Measurements from ENCODE around the gene SPTBN5.

Gene SPTBN5

DNA sequence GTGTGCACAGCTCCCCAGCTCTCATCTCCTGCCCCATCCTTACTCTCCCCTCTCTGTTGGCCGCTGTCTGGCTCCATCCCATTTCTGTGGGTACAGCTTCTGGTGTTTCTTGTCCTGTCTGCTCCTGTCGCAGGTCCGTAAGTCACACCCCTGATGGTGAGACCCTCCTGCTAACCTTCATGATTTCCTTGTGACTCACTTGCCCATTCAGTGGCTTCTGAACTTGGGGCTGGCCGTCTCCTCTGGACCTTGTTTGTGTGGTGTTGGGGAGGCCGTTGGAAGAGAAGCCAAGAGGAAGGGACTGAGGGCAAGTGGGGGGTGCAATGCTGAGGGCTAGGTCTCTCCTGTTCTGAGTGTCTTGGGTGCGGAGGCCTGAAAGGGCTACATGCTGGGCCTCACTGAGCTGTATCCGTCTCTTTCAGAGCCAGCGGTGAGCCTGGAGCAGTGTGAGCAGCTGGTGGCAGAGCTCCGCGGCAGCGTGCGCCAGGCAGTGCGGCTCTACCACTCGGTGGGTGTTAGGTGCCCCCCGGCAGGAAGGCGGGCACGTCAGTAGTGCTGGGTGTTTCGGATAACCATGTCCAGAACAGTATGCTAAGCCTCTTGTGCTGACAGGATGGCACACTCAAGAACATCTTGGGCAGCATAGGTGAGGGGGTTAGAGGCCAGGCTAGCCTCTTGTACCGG, 69.6 kb downstream of the SPTBN5 start:
- no peak overlapping the region for H3K4me3 ChIP-seq (ENCODE audit: low read depth in 1 of 5, low read length in 5 of 5)

DNA sequence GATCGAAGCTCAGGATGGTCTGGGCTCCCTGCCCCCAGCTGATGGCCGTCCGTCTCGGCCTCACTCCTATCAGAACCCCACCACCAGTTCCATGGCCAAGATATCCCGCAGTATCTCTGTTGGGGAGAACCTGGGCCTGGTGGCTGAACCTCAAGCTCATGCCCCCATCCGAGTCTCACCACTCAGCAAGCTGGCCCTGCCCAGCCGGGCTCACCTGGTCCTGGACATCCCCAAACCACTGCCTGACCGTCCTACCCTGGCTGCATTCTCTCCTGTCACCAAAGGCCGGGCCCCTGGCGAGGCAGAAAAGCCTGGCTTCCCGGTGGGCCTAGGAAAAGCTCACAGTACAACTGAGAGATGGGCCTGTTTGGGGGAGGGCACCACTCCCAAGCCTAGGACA, 70.4 kb downstream of the SPTBN5 start:
- Histone ChIP-seq H3K36me3 (ENCODE audit: control insufficient read depth in 5 of 5, insufficient read depth in 5 of 5, low read length in 5 of 5) (peaks cover 0 to 76% (median 64%) of the 10 kb centered on the region in 5 donors), H3K4me1 (ENCODE audit: control insufficient read depth in 5 of 5, insufficient read depth in 5 of 5, low read length in 5 of 5) (peaks cover 0 to 11% (median 9%) of the 10 kb centered on the region in 5 donors), H3K9ac (ENCODE audit: low read length in 5 of 5) (no peak overlapping the region), H3K4me3 (ENCODE audit: low read depth in 1 of 5, low read length in 5 of 5) (no peak overlapping the region), H3K9me3 (ENCODE audit: control insufficient read depth in 5 of 5, low read length in 5 of 5) (no peaks in the 10 kb centered on the region), H3K27me3 (ENCODE audit: control insufficient read depth in 5 of 5, insufficient read depth in 4 of 5, low read length in 5 of 5) (no peaks in the 10 kb centered on the region), H3K27ac (ENCODE audit: low read depth, low read length) (no peak overlapping the region)

More for the DNA sequence above, 69.6 kb downstream of the SPTBN5 start:
- peaks cover 0 to 69% (median 57%) of the 10 kb centered on the region in 5 donors for H3K36me3 ChIP-seq (ENCODE audit: control insufficient read depth in 5 of 5, insufficient read depth in 5 of 5, low read length in 5 of 5)
- H3K27me3 ChIP-seq (ENCODE audit: control insufficient read depth in 5 of 5, insufficient read depth in 4 of 5, low read length in 5 of 5), result no peaks in the 10 kb centered on the region
- H3K27ac ChIP-seq (ENCODE audit: low read depth, low read length), result no peak overlapping the region
- H3K9ac ChIP-seq (ENCODE audit: low read length in 5 of 5), result no peak overlapping the region
- peaks cover 0 to 18% (median 16%) of the 10 kb centered on the region in 5 donors for H3K4me1 ChIP-seq (ENCODE audit: control insufficient read depth in 5 of 5, insufficient read depth in 5 of 5, low read length in 5 of 5)
- no peaks in the 10 kb centered on the region for H3K9me3 ChIP-seq (ENCODE audit: control insufficient read depth in 5 of 5, low read length in 5 of 5)

DNA sequence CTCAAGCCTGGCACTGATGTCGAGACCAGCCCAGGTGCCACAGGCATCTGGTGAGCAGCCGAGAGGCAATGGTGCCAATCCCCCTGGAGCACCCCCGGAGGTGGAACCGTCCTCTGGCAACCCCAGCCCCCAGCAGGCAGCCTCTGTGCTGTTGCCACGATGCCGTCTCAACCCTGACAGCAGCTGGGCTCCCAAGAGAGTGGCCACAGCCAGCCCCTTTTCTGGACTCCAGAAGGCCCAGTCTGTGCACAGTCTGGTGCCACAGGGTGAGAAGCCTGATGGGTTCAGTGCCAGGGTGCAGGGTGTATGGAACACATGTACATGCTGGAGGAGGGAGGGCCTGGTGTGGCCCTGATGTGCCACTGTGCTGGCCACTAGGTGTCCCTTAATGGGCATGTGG, 70.9 kb downstream of the SPTBN5 start:
- Histone ChIP-seq H3K27me3 (ENCODE audit: control insufficient read depth in 5 of 5, insufficient read depth in 4 of 5, low read length in 5 of 5) (no peaks in the 10 kb centered on the region), H3K36me3 (ENCODE audit: control insufficient read depth in 5 of 5, insufficient read depth in 5 of 5, low read length in 5 of 5) (peaks cover 0 to 82% (median 69%) of the 10 kb centered on the region in 5 donors), H3K4me3 (ENCODE audit: low read depth in 1 of 5, low read length in 5 of 5) (no peak overlapping the region), H3K27ac (ENCODE audit: low read depth, low read length) (no peak overlapping the region), H3K9ac (ENCODE audit: low read length in 5 of 5) (no peak overlapping the region), H3K9me3 (ENCODE audit: control insufficient read depth in 5 of 5, low read length in 5 of 5) (no peaks in the 10 kb centered on the region), H3K4me1 (ENCODE audit: control insufficient read depth in 5 of 5, insufficient read depth in 5 of 5, low read length in 5 of 5) (peaks cover 0 to 7% (median 6%) of the 10 kb centered on the region in 5 donors)

DNA sequence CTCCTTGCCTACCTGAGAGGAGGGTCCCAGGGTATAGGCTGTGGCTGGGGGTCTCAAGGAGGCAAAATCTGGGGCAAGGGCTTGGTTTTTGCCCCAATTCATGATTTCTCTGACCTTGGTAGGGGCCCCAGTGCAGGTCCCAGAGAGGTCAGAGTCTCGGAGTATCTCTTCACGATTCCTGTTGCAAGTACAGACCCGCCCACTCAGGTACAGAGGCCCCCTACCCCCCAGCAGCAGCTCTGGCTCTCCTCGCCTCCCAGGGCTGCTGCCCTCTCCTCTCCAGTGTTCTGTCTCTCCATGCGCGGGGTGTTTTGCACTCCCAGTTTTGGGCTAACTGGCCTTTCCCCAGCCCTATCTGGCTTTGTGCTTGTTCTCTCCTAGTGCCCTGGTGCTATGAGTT, 71.4 kb downstream of the SPTBN5 start:
- no peaks in the 10 kb centered on the region for H3K27me3 ChIP-seq (ENCODE audit: control insufficient read depth in 5 of 5, insufficient read depth in 4 of 5, low read length in 5 of 5)
- H3K27ac ChIP-seq (ENCODE audit: low read depth, low read length), result no peak overlapping the region
- no peak overlapping the region for H3K4me3 ChIP-seq (ENCODE audit: low read depth in 1 of 5, low read length in 5 of 5)
- no peaks in the 10 kb centered on the region for H3K9me3 ChIP-seq (ENCODE audit: control insufficient read depth in 5 of 5, low read length in 5 of 5)
- peaks cover 0 to 5% (median 4%) of the 10 kb centered on the region in 5 donors for H3K4me1 ChIP-seq (ENCODE audit: control insufficient read depth in 5 of 5, insufficient read depth in 5 of 5, low read length in 5 of 5)
- peaks cover 0 to 87% (median 74%) of the 10 kb centered on the region in 5 donors for H3K36me3 ChIP-seq (ENCODE audit: control insufficient read depth in 5 of 5, insufficient read depth in 5 of 5, low read length in 5 of 5)
- H3K9ac ChIP-seq (ENCODE audit: low read length in 5 of 5), result no peak overlapping the region

DNA sequence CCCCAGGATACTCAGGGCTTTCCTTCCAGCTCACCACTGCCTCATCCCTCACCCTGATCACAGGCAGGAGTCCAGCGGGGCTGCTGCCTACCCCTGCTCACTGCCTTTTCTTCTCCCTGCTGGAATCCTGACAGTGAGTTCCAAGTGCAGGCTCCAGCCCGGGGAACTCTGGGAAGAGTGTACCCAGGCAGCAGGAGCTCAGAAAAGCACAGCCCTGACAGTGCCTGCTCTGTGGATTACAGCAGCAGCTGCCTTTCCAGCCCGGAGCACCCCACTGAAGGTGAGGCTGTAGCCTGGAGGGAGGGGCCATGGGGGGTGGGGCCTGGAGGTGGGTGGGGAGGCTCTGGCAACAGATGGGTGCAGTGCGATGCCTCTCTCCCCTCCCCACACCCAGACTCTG, 72.0 kb downstream of the SPTBN5 start:
- no peaks in the 10 kb centered on the region for H3K27me3 ChIP-seq (ENCODE audit: control insufficient read depth in 5 of 5, insufficient read depth in 4 of 5, low read length in 5 of 5)
- no peak overlapping the region for H3K9ac ChIP-seq (ENCODE audit: low read length in 5 of 5)
- H3K4me1 ChIP-seq (ENCODE audit: control insufficient read depth in 5 of 5, insufficient read depth in 5 of 5, low read length in 5 of 5), result no peaks in the 10 kb centered on the region
- peaks cover 0 to 93% (median 81%) of the 10 kb centered on the region in 5 donors for H3K36me3 ChIP-seq (ENCODE audit: control insufficient read depth in 5 of 5, insufficient read depth in 5 of 5, low read length in 5 of 5)
- no peak overlapping the region for H3K4me3 ChIP-seq (ENCODE audit: low read depth in 1 of 5, low read length in 5 of 5)
- H3K27ac ChIP-seq (ENCODE audit: low read depth, low read length), result no peak overlapping the region
- no peaks in the 10 kb centered on the region for H3K9me3 ChIP-seq (ENCODE audit: control insufficient read depth in 5 of 5, low read length in 5 of 5)

DNA sequence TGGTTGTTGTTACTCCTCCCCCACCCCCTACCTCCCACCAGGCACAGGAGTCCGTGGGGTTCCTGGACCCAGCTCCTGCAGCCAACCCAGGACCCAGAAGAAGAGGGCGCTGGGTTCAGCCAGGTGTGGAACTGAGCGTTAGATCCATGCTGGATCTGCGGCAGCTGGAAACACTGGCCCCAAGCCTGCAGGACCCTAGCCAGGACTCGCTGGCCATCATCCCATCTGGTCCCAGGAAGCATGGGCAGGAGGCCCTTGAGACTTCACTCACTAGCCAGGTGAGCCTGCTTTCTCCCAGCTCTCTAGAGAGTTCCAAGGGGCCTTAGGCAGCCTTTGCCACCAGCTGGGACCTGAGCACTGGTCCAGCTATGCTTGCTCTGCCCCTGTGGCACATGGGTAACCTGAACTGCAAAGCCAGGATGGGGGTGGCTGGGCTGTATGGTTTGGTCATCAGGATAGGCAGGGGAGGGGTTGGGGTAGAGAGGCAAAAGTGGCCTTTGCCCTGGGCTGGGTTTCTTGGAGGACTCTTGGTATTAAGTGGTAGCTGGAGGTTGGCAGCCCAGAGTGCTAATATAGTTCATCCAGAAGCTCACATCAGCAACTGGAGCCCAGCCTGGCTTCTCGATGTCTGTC, 72.9 kb downstream of the SPTBN5 start:
- H3K4me1 ChIP-seq (ENCODE audit: control insufficient read depth in 5 of 5, insufficient read depth in 5 of 5, low read length in 5 of 5), result no peaks in the 10 kb centered on the region
- H3K9me3 ChIP-seq (ENCODE audit: control insufficient read depth in 5 of 5, low read length in 5 of 5), result no peaks in the 10 kb centered on the region
- no peaks in the 10 kb centered on the region for H3K27me3 ChIP-seq (ENCODE audit: control insufficient read depth in 5 of 5, insufficient read depth in 4 of 5, low read length in 5 of 5)
- H3K27ac ChIP-seq (ENCODE audit: low read depth, low read length), result no peak overlapping the region
- peaks cover 0 to 96% (median 83%) of the 10 kb centered on the region in 5 donors for H3K36me3 ChIP-seq (ENCODE audit: control insufficient read depth in 5 of 5, insufficient read depth in 5 of 5, low read length in 5 of 5)
- no peak overlapping the region for H3K9ac ChIP-seq (ENCODE audit: low read length in 5 of 5)
- H3K4me3 ChIP-seq (ENCODE audit: low read depth in 1 of 5, low read length in 5 of 5), result no peak overlapping the region

DNA sequence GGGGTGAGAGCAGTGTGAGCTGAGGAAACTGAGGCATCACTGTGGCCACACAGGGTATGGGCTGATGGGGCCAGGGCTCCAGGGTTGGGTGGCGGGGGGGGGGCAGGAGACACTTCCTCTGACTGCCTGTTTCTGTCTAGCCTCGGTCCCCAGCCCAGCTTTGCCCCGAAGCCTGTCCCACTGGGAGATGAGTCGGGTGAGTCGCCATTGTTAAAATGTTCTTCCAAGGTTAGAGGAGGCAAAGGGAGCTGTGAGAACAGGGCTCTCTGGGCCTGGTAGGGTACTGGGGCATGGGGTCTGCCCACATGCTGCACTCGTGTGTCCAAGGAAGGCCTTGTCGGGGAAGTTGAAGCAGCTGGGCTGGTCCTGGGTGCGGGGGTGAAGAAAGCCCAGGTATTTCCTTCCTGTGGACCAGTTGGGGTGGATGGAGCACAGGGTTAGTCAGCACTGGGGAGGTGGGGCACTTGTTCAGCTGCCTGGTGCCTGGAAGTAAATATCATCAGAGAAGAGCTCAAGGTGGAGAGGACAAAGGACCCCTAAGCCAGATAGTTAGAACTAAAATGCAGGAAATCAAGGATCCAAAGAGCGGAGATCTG, 74.3 kb downstream of the SPTBN5 start:
- H3K4me1 ChIP-seq (ENCODE audit: control insufficient read depth in 5 of 5, insufficient read depth in 5 of 5, low read length in 5 of 5), result no peaks in the 10 kb centered on the region
- peaks cover 0 to 97% (median 85%) of the 10 kb centered on the region in 5 donors for H3K36me3 ChIP-seq (ENCODE audit: control insufficient read depth in 5 of 5, insufficient read depth in 5 of 5, low read length in 5 of 5)

DNA sequence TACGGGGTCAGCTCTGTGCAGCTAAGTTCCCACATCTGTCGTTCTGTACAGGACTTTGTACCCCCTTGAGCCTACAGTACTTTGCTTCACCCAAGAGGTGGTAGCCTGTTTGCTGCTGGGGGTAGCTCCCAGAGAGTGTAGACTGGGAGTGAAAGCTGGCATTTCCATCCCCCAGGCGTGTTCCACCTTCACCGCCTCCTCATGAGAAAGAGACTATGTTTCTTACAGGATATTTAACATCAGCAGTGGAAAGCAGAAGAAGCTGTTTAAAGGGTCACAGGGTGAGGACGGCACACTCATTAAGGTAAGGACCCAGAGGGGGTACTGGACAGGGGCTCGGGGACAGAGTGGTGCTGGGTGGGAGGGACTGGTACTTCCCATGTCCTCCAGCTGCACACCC, 76.1 kb downstream of the SPTBN5 start:
- Histone ChIP-seq H3K9ac (ENCODE audit: low read length in 5 of 5) (no peak overlapping the region), H3K27ac (ENCODE audit: low read depth, low read length) (no peak overlapping the region), H3K4me1 (ENCODE audit: control insufficient read depth in 5 of 5, insufficient read depth in 5 of 5, low read length in 5 of 5) (no peaks in the 10 kb centered on the region), H3K27me3 (ENCODE audit: control insufficient read depth in 5 of 5, insufficient read depth in 4 of 5, low read length in 5 of 5) (no peaks in the 10 kb centered on the region), H3K9me3 (ENCODE audit: control insufficient read depth in 5 of 5, low read length in 5 of 5) (no peaks in the 10 kb centered on the region), H3K36me3 (ENCODE audit: control insufficient read depth in 5 of 5, insufficient read depth in 5 of 5, low read length in 5 of 5) (peaks cover 0 to 95% (median 83%) of the 10 kb centered on the region in 5 donors), H3K4me3 (ENCODE audit: low read depth in 1 of 5, low read length in 5 of 5) (no peak overlapping the region)

More for the DNA sequence above, 74.3 kb downstream of the SPTBN5 start:
- no peaks in the 10 kb centered on the region for H3K9me3 ChIP-seq (ENCODE audit: control insufficient read depth in 5 of 5, low read length in 5 of 5)
- H3K27me3 ChIP-seq (ENCODE audit: control insufficient read depth in 5 of 5, insufficient read depth in 4 of 5, low read length in 5 of 5), result no peaks in the 10 kb centered on the region
- no peak overlapping the region for H3K27ac ChIP-seq (ENCODE audit: low read depth, low read length)
- H3K4me3 ChIP-seq (ENCODE audit: low read depth in 1 of 5, low read length in 5 of 5), result no peak overlapping the region
- no peak overlapping the region for H3K9ac ChIP-seq (ENCODE audit: low read length in 5 of 5)

DNA sequence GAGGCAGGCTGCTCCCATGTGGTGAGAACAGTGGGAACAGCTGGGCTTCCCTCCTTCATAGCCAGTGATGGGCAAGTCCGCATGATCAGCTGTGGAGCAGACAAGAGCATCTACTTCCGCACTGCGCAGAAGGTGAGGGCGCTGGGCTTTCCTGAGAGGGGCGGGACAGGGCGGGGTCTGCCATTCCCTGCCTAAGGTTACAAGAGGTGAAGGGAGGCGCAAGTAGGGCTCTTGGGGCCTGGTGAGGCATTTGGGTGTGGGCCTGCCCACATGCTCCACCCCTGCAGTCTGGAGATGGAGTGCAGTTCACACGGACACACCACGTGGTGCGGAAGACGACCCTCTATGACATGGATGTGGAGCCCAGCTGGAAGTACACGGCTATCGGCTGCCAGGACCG, 76.5 kb downstream of the SPTBN5 start:
- Histone ChIP-seq H3K9ac (ENCODE audit: low read length in 5 of 5) (no peak overlapping the region), H3K36me3 (ENCODE audit: control insufficient read depth in 5 of 5, insufficient read depth in 5 of 5, low read length in 5 of 5) (peaks cover 0 to 95% (median 83%) of the 10 kb centered on the region in 5 donors), H3K27ac (ENCODE audit: low read depth, low read length) (no peak overlapping the region), H3K4me3 (ENCODE audit: low read depth in 1 of 5, low read length in 5 of 5) (no peak overlapping the region), H3K4me1 (ENCODE audit: control insufficient read depth in 5 of 5, insufficient read depth in 5 of 5, low read length in 5 of 5) (no peaks in the 10 kb centered on the region), H3K9me3 (ENCODE audit: control insufficient read depth in 5 of 5, low read length in 5 of 5) (no peaks in the 10 kb centered on the region), H3K27me3 (ENCODE audit: control insufficient read depth in 5 of 5, insufficient read depth in 4 of 5, low read length in 5 of 5) (no peaks in the 10 kb centered on the region)

DNA sequence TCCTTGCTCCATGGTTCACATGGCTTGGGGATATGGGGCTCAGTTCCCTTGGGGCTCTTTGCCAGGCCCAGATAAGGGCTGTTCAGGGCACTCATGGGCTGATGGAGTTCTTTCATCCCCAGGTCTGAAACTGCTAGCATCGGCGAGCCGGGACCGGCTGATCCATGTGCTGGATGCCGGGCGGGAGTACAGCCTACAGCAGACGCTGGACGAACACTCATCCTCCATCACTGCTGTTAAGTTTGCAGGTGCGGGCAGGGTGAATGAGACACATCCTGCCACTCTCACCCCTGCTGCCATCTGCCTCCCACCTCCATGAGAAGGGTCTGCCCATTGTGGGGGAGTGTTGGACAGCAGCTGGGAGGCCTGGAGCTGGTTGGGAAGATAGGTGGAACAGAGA, 77.1 kb downstream of the SPTBN5 start:
- H3K9me3 ChIP-seq (ENCODE audit: control insufficient read depth in 5 of 5, low read length in 5 of 5), result no peaks in the 10 kb centered on the region
- no peak overlapping the region for H3K4me3 ChIP-seq (ENCODE audit: low read depth in 1 of 5, low read length in 5 of 5)
- no peaks in the 10 kb centered on the region for H3K4me1 ChIP-seq (ENCODE audit: control insufficient read depth in 5 of 5, insufficient read depth in 5 of 5, low read length in 5 of 5)
- no peak overlapping the region for H3K27ac ChIP-seq (ENCODE audit: low read depth, low read length)
- H3K36me3 ChIP-seq (ENCODE audit: control insufficient read depth in 5 of 5, insufficient read depth in 5 of 5, low read length in 5 of 5), result peaks cover 0 to 95% (median 85%) of the 10 kb centered on the region in 5 donors
- no peaks in the 10 kb centered on the region for H3K27me3 ChIP-seq (ENCODE audit: control insufficient read depth in 5 of 5, insufficient read depth in 4 of 5, low read length in 5 of 5)
- H3K9ac ChIP-seq (ENCODE audit: low read length in 5 of 5), result no peak overlapping the region

All from subcutaneous abdominal adipose tissue (tissue), 5 donors.